OCI-LY3 (cell line): ENCODE data around the gene MTCL1.

Experiments used
- CTCF ChIP-seq: fragments of 200-600, 300-600 bp; sonication (generic); IDR thresholded peaks from 2 replicates; pipeline ENCODE4 v1.5.1; 2014; ENCODE audit warnings: antibody characterized with exemption, low read length, low read depth
- EZH2phosphoT487 ChIP-seq: fragments of 200-600 bp; shearing (Covaris generic); IDR thresholded peaks from 2 replicates; pipeline ENCODE4 v1.6.1; 2018; ENCODE audit warnings: antibody characterized with exemption, mixed run types, low read depth

GRCh38 chr18:8760984-8761383 lies 55.6 kb downstream of the MTCL1 start:
- no peak for TF ChIP-seq EZH2phosphoT487
- no peak for TF ChIP-seq CTCF
